Measurements from ENCODE around the gene MAPK11.

Gene MAPK11

DNA sequence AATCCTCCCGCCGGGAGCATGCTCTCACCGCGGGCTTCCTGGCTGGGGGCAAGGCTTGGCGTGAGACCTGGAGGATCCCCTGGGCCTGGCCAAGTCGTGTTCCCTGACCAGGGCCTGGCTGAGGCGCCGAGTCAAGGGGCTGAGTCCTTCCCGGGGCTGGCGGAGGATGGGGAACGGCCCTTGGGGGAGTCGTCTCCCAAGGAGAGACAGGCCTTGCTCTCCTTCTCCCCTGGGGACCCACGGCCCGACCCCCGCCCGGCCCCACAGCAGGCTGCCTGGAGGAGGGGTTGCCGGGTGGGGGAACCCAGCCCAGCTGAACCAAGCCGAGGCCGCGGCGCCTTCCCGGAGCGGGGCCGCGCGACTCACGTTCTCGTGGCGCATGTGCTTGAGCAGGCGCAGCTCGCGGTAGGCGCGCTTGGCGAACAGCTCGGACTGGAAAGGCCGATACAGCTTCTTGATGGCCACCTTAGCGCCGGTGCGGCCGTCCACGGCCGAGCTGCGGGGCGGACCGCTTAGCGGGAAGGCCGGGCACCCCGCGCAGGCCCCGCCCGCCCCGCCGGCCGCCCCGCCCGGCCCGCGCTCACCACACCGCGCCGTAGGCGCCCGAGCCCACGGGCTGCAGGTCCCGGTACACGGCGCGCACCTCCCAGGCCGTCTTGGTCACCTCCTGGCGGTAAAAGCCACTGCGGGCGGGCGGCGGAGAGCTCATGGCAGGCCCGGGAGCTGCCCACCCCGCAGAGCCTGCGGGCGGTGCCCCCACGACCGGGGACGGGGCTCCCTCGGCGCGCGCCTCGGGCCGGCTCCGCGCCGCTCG lies 9.2 kb downstream of the MAPK11 start:
- H3K4me1 ChIP-seq (ENCODE audit: control insufficient read depth, insufficient read depth, low read length), result peaks cover 11% of the 10 kb centered on the region
- peak overlapping the region; percentile 47 for H3K9ac ChIP-seq (ENCODE audit: low read depth, low read length)
- peaks cover 10% of the 10 kb centered on the region for H3K36me3 ChIP-seq (ENCODE audit: control insufficient read depth, insufficient read depth, low read length)
- H3K4me3 ChIP-seq (ENCODE audit: low read depth, low read length), result peak overlapping the region; percentile 63
- no peaks in the 10 kb centered on the region for H3K9me3 ChIP-seq (ENCODE audit: control insufficient read depth, insufficient read depth, low read length)
- H3K27me3 ChIP-seq (ENCODE audit: control insufficient read depth, insufficient read depth, low read length), result no peaks in the 10 kb centered on the region

DNA sequence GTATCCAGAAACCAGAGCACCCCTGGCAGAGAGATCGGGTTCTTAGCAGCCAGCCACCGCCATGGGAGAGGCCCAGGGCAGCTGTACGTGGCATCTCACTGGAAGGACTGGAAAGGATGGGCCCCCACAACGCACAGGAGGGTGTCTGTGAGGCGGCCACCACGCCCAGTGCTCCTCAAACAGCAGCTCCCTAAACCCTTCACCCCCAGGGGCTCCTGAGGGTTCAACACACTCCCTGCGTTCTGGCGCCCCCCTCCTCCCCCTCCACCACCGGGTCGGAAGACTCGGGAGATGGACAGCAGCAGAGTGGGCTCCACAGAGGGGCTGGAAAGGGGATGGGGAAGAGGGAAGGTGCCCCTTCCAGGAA lies 9.8 kb downstream of the MAPK11 start:
- no peaks in the 10 kb centered on the region for H3K27me3 ChIP-seq (ENCODE audit: control insufficient read depth, insufficient read depth, low read length)
- H3K9ac ChIP-seq (ENCODE audit: low read depth, low read length), result peak overlapping the region; percentile 47
- no peaks in the 10 kb centered on the region for H3K9me3 ChIP-seq (ENCODE audit: control insufficient read depth, insufficient read depth, low read length)
- peaks cover 11% of the 10 kb centered on the region for H3K4me1 ChIP-seq (ENCODE audit: control insufficient read depth, insufficient read depth, low read length)
- H3K4me3 ChIP-seq (ENCODE audit: low read depth, low read length), result peak overlapping the region; percentile 63
- peaks cover 13% of the 10 kb centered on the region for H3K36me3 ChIP-seq (ENCODE audit: control insufficient read depth, insufficient read depth, low read length)

DNA sequence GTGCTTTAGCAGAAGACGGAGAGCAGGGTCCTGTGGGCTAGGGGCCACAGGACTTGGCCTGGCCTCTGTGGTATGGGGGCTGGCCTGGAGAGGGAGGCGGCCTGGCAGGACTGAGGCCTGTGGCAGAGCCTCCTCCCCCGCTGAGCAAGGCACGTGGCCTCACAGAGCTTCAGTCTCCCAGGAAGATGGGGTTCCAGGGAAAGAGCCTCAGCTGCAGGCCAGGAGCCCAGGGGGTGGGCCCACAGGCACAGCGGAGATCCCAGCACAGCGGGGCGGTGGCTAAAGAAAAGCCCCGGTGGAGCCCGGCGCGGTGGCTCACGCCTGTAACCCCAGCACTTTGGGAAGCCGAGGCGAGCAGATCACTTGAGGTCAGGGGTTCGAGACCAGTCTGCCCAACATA lies 10.9 kb downstream of the MAPK11 start:
- H3K4me3 ChIP-seq (ENCODE audit: low read depth, low read length), result no peak overlapping the region
- peaks cover 22% of the 10 kb centered on the region for H3K36me3 ChIP-seq (ENCODE audit: control insufficient read depth, insufficient read depth, low read length)
- peaks cover 11% of the 10 kb centered on the region for H3K4me1 ChIP-seq (ENCODE audit: control insufficient read depth, insufficient read depth, low read length)
- no peak overlapping the region for H3K9ac ChIP-seq (ENCODE audit: low read depth, low read length)
- no peaks in the 10 kb centered on the region for H3K27me3 ChIP-seq (ENCODE audit: control insufficient read depth, insufficient read depth, low read length)
- no peaks in the 10 kb centered on the region for H3K9me3 ChIP-seq (ENCODE audit: control insufficient read depth, insufficient read depth, low read length)

DNA sequence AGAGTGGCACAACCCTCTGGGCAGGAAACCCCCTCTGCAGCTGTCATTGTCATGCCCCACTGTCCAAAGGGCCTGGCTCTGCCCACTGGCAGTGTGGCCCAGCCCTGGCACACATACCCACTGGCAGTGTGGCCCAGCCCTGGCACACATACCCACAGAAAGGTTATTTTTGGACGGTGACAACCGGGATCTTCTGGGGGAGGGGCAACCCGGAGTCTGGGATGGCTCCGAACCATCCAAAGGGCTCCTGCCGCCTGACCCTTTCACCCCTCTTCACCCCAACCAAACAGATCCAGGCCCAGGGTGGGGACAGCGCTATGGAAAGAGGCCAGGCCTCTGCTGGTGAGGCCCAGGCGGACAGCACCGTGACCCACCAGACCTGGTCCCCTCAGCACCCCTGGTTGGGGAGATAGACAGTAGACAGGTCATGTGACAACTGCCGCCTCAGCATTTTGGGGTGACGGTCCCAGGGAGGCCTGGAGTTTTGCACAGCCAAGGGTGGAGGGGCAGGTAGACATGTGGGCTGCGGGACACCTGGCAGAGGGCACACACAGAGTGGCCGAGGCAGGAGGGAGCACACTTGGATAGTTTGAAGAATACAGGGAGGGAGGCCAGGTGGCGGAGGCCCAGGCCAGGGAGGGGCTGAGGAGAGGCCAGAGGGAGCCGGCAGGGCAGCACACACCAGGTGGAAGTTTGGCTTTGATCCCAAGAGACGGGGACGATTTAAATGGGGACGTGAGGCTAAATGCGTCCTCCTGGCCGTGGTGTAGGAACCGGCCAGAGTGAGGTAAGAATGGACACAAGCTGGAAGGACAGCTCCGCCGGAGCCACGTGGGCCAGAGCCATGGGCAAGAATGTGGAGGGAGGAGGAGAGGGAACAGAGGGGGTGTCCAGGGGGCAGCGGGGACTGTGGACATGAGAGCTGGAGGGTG lies 11.6 kb downstream of the MAPK11 start:
- H3K4me1 ChIP-seq (ENCODE audit: control insufficient read depth, insufficient read depth, low read length), result peaks cover 11% of the 10 kb centered on the region
- H3K9me3 ChIP-seq (ENCODE audit: control insufficient read depth, insufficient read depth, low read length), result no peaks in the 10 kb centered on the region
- H3K27me3 ChIP-seq (ENCODE audit: control insufficient read depth, insufficient read depth, low read length), result no peaks in the 10 kb centered on the region
- H3K9ac ChIP-seq (ENCODE audit: low read depth, low read length), result no peak overlapping the region
- peaks cover 22% of the 10 kb centered on the region for H3K36me3 ChIP-seq (ENCODE audit: control insufficient read depth, insufficient read depth, low read length)
- no peak overlapping the region for H3K4me3 ChIP-seq (ENCODE audit: low read depth, low read length)

DNA sequence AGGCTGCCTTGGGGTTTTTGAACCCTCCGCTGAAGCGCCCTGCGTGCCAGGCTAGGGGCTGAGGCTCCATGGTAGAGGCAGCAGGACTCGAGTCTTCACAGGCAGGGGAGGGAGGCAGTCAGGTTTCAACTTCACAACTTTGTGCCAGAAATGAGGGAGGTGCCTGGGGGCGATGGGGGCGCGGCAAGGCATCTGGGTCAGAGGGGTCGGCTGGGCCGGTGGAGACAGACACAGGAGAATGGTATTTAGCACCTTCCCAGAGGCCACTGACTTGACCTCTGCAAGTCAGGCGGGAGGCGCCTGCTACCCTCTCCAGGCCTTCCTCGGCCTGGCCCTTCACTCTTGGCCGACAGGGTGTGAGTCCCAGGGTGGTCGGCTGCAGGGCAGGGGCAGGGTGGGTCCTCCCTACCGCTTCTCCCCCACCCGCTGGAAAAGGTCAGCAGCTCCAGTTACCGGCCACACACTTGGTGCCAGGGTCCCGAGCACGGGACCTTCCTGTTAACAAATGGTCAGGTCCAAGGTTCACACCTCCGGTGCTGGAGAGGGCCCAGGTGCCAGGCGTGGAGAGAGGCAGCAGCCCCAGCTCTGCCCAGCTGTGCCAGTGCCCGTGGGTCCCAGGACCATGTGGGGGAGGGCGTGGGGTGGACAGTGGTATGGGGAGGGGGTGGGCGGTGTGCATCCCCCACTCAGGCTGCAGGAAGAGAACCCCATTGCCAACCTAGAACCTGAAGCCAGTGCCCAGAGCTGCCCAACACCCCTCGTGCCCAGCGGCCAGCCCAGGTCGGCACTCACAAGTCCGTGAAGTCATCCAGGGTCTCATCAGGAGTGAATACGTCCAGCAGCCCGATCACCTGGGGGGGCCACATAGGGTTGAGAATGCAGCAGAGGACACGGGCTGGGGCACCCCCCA lies 12.5 kb downstream of the MAPK11 start:
- peaks cover 7% of the 10 kb centered on the region for H3K4me1 ChIP-seq (ENCODE audit: control insufficient read depth, insufficient read depth, low read length)
- no peak overlapping the region for H3K9ac ChIP-seq (ENCODE audit: low read depth, low read length)
- H3K27me3 ChIP-seq (ENCODE audit: control insufficient read depth, insufficient read depth, low read length), result no peaks in the 10 kb centered on the region
- peaks cover 22% of the 10 kb centered on the region for H3K36me3 ChIP-seq (ENCODE audit: control insufficient read depth, insufficient read depth, low read length)
- H3K4me3 ChIP-seq (ENCODE audit: low read depth, low read length), result no peak overlapping the region
- H3K9me3 ChIP-seq (ENCODE audit: control insufficient read depth, insufficient read depth, low read length), result no peaks in the 10 kb centered on the region

DNA sequence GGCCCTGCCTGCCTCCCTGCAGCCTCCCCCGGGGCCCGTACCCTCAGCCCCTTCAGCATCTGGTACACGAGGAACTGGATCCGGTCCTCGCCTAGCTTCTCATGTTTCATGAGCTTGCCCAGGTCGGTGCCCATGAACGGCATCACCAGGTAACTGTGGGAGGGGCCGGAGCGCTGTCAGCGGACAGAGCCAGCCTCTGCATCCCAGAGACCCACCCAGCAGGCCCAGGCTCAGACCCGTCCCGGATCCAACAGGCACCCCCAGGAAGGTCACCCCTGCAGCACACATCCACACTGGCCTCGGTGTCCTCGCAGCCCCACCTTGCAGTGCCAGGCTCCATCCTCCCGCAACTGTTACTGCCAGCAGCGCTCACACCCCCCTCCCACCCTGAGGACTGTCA lies 13.1 kb downstream of the MAPK11 start:
- Histone ChIP-seq H3K4me1 (ENCODE audit: control insufficient read depth, insufficient read depth, low read length) (peaks cover 1% of the 10 kb centered on the region), H3K9ac (ENCODE audit: low read depth, low read length) (no peak overlapping the region), H3K9me3 (ENCODE audit: control insufficient read depth, insufficient read depth, low read length) (no peaks in the 10 kb centered on the region), H3K36me3 (ENCODE audit: control insufficient read depth, insufficient read depth, low read length) (peaks cover 22% of the 10 kb centered on the region), H3K4me3 (ENCODE audit: low read depth, low read length) (no peak overlapping the region), H3K27me3 (ENCODE audit: control insufficient read depth, insufficient read depth, low read length) (no peaks in the 10 kb centered on the region)

DNA sequence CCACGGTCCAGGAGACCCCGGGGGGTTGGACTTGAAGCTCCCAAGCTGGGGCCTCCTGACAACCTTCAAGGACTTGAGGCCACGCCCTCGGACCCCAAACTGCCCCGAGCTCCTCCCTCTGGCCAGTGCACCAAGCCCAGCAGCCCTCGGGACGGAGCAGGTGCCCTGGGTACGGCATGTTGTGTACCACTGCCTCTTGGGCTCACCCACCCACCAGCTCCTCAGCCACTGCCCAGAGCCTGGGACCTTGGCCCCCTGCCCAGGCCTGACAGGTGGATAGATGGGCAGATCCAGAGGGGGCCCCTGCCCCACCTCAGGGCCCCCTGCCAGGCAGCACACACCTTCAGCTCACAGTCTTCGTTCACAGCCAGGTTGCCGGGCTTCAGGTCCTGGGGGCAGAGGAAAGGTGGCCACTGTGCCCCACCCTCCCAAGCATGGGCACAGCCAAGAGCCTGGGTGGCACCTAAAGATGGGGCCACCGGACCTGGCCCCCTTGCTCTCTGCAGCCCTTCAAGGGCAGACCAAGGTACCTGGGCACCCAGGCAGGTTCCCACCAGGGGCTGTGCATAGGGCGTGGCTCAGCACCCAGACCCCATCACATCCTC lies 13.8 kb downstream of the MAPK11 start:
- Histone ChIP-seq H3K36me3 (ENCODE audit: control insufficient read depth, insufficient read depth, low read length) (peaks cover 22% of the 10 kb centered on the region), H3K4me1 (ENCODE audit: control insufficient read depth, insufficient read depth, low read length) (no peaks in the 10 kb centered on the region)

DNA sequence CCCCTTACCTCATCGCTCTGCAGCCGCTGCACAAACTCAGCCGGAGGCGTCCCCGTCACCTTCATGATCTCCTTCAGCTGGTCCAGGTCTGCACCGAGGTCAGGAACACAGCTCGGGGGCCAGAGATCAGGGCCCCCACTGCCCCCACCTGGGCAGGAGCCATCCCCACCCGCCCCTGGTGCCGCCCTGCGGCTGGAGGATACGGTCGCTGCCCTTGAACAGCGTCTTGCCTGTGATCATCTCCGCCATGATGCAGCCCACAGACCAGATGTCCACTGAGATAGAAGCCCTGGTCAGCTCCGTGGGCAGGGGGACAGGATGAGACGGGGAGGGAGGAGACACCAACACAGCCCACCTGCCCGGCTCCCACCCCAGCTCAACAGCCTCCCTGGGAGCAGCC lies 14.6 kb downstream of the MAPK11 start:
- Histone ChIP-seq H3K9me3 (ENCODE audit: control insufficient read depth, insufficient read depth, low read length) (no peaks in the 10 kb centered on the region), H3K27me3 (ENCODE audit: control insufficient read depth, insufficient read depth, low read length) (no peaks in the 10 kb centered on the region), H3K4me1 (ENCODE audit: control insufficient read depth, insufficient read depth, low read length) (no peaks in the 10 kb centered on the region), H3K9ac (ENCODE audit: low read depth, low read length) (no peak overlapping the region), H3K36me3 (ENCODE audit: control insufficient read depth, insufficient read depth, low read length) (peaks cover 22% of the 10 kb centered on the region), H3K4me3 (ENCODE audit: low read depth, low read length) (no peak overlapping the region)

More for the DNA sequence above, 13.8 kb downstream of the MAPK11 start:
- Histone ChIP-seq H3K9me3 (ENCODE audit: control insufficient read depth, insufficient read depth, low read length) (no peaks in the 10 kb centered on the region), H3K9ac (ENCODE audit: low read depth, low read length) (no peak overlapping the region), H3K4me3 (ENCODE audit: low read depth, low read length) (no peak overlapping the region), H3K27me3 (ENCODE audit: control insufficient read depth, insufficient read depth, low read length) (no peaks in the 10 kb centered on the region)

DNA sequence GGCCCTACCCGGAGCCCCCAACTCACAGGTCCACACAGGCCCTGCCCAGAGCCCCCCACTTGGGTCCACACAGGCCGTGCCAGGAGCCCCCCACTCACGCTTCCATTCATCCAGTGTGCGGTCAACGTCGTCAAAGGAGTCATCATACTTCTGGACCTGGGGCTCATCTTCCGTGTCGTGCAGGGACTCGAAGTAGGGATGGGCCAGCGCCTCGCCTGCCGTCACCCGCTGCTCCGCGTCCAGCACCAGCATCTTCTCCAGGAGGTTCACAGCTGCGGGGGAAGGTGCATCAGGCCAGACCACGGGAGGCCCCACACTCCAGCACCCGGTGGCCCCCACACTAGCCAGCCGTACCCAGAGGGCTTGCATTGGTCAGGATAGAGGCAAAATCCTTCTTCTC lies 15.1 kb downstream of the MAPK11 start:
- Histone ChIP-seq H3K36me3 (ENCODE audit: control insufficient read depth, insufficient read depth, low read length) (peaks cover 23% of the 10 kb centered on the region), H3K4me1 (ENCODE audit: control insufficient read depth, insufficient read depth, low read length) (no peaks in the 10 kb centered on the region), H3K27me3 (ENCODE audit: control insufficient read depth, insufficient read depth, low read length) (no peaks in the 10 kb centered on the region), H3K9ac (ENCODE audit: low read depth, low read length) (no peak overlapping the region), H3K4me3 (ENCODE audit: low read depth, low read length) (no peak overlapping the region), H3K9me3 (ENCODE audit: control insufficient read depth, insufficient read depth, low read length) (no peaks in the 10 kb centered on the region)

DNA sequence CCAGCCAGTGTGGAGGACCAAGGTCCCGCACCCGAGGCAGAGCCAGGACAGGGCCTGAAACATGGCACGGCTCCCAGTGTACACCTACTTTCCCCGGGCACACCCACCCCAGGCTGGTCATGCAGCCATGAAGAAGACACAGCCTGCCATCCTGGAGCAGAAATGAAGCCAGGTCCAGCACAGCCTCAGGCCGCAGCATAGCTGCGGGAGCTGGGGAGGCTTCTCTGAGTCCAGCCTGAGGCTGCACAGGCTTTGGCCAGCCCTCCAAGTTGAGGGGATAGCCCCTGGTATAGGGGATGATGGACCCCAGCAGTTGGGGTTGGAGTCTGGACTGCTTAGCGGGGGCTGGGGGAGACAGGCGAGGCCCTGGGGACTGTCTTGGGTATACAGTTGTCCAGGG lies 16.2 kb downstream of the MAPK11 start:
- H3K27me3 ChIP-seq (ENCODE audit: control insufficient read depth, insufficient read depth, low read length), result no peaks in the 10 kb centered on the region
- H3K4me1 ChIP-seq (ENCODE audit: control insufficient read depth, insufficient read depth, low read length), result no peaks in the 10 kb centered on the region
- no peak overlapping the region for H3K9ac ChIP-seq (ENCODE audit: low read depth, low read length)
- no peak overlapping the region for H3K4me3 ChIP-seq (ENCODE audit: low read depth, low read length)
- H3K9me3 ChIP-seq (ENCODE audit: control insufficient read depth, insufficient read depth, low read length), result no peaks in the 10 kb centered on the region
- peaks cover 24% of the 10 kb centered on the region for H3K36me3 ChIP-seq (ENCODE audit: control insufficient read depth, insufficient read depth, low read length)
